H1 (cell line): Measurements from ENCODE around the gene CC2D2A. TPM values are rescaled to one million over a fixed set of nuclear protein-coding genes. Genes with fewer than 3 reads are reported as not detected.
A peak's percentile ranks its signal among the peaks of the same experiment; 100 is the strongest.

Source experiments
- ATF2 ChIP-seq: IDR thresholded peaks from 2 replicates; pipeline ENCODE4 v1.6.1; 2012; ENCODE audit warnings: low read length, inconsistent platforms
- BACH1 ChIP-seq: IDR thresholded peaks from 2 replicates; pipeline ENCODE4 v1.6.1; 2012; ENCODE audit warnings: low read length, improper control_type of control experiment
- BCL11A ChIP-seq, 2 experiments: IDR thresholded peaks; one replicate each; pipeline ENCODE4 v1.6.1; 2011; ENCODE audit warnings: low read depth in 2 of 2, low read length in 2 of 2, mild to moderate bottlenecking in 2 of 2
- CHD1 ChIP-seq: IDR thresholded peaks from 2 replicates; pipeline ENCODE4 v1.6.1; 2012; ENCODE audit warnings: low read depth, low read length, improper control_type of control experiment
- CREB1 ChIP-seq: IDR thresholded peaks from 2 replicates; pipeline ENCODE4 v1.6.1; 2012; ENCODE audit warnings: inconsistent platforms
- CTBP2 ChIP-seq: IDR thresholded peaks from 2 replicates; pipeline ENCODE4 v1.7.0; 2011; ENCODE audit warnings: borderline replicate concordance, mild to moderate bottlenecking, moderate library complexity, mixed read lengths, low read length; ENCODE audit not compliant: insufficient read depth, insufficient read length
- CTCF ChIP-seq, 3 experiments: IDR thresholded peaks; 1 replicate in 2 of 3; 2 replicates in 1 of 3; pipeline versions ENCODE4 v1.5.1 to v1.6.1; 2011; ENCODE audit warnings: low read length in 3 of 3, mild to moderate bottlenecking in 3 of 3, inconsistent platforms in 2 of 3, low read depth in 1 of 3, moderate library complexity in 1 of 3; ENCODE audit not compliant: insufficient read depth in 1 of 3; ENCODE audit errors: control extremely low read depth in 1 of 3
- E2F6 ChIP-seq: IDR thresholded peaks from 2 replicates; pipeline ENCODE4 v1.6.1; 2012; ENCODE audit warnings: inconsistent platforms
- JUN ChIP-seq: IDR thresholded peaks from 2 replicates; pipeline ENCODE4 v1.6.1; 2011; ENCODE audit warnings: low read depth, mild to moderate bottlenecking, improper control_type of control experiment, low read length
- NRF1 ChIP-seq: IDR thresholded peaks from 2 replicates; pipeline ENCODE4 v1.6.1; 2011; ENCODE audit warnings: mild to moderate bottlenecking, low read depth, low read length, improper control_type of control experiment
- SIN3A ChIP-seq, 2 experiments: IDR thresholded peaks in 1 of 2; conservative IDR thresholded peaks in 1 of 2; 2 replicates each; pipeline ENCODE4 v1.6.1; 2011 to 2012; ENCODE audit warnings: low read length in 2 of 2, improper control_type of control experiment in 1 of 2, low read depth in 1 of 2, mild to moderate bottlenecking in 1 of 2
- SRF ChIP-seq: IDR thresholded peaks from 2 replicates; pipeline ENCODE4 v1.6.1; 2011; ENCODE audit warnings: mild to moderate bottlenecking, low read depth, low read length, moderate library complexity
- USF2 ChIP-seq: IDR thresholded peaks from 2 replicates; pipeline ENCODE4 v1.6.1; 2011; ENCODE audit warnings: low read length, improper control_type of control experiment
- polyA plus RNA-seq, 7 experiments: library from polyadenylated mRNA; depleted of rRNA in 3 of 7; stranded (reverse) in 5 of 7; unstranded in 2 of 7; fragments of >200 nt in 5 of 7; fragments of 200-250 nt in 2 of 7; gene quantifications; 1 replicate in 5 of 7; 2 replicates in 1 of 7; 4 replicates in 1 of 7; pipeline versions ENCODE4 v1.2.1 to v1.2.3, GENCODE V29; 2011 to 2013; ENCODE audit warnings: missing spikeins in 2 of 7, mixed read lengths in 2 of 7
- total RNA-seq: library from RNA; stranded (reverse); fragmentation: NEBNext Ultra II Directional; extraction: Animal tissue kit (Norgen Biotek cat#: 25700); gene quantifications from 2 replicates; pipeline ENCODE4 v1.2.1, GENCODE V29; 2021

CC2D2A gene
- total and polyA plus RNA-seq, 2 of the 8 experiments (the other 6 are each of a cell fraction or from before 2014, with no cell fraction given) = 11.0 to 12.2 TPM

GRCh38 chr4:15649914-15650545 is 180.3 kb downstream of the CC2D2A start (continued):
- TF ChIP-seq CTCF (IDR thresholded peaks at IDR 0.05; ENCODE audit: control extremely low read depth in 1 of 3, insufficient read depth in 1 of 3, low read depth in 1 of 3, low read length in 3 of 3) (peak; percentile 19 to 73 (median 71)), SRF (no peak), BACH1 (no peak), USF2 (no peak), CREB1 (no peak), E2F6 (no peak), SIN3A (conservative IDR thresholded peaks at IDR 0.05 in 1 of 2, IDR thresholded peaks at IDR 0.05 in 1 of 2; ENCODE audit: low read depth in 1 of 2, low read length in 2 of 2) (no peak), CTBP2 (no peak), ATF2 (0 out of 2 replicates have a peak, but pooled peaks have one; percentile 28), CHD1 (no peak), NRF1 (no peak), BCL11A (IDR thresholded peaks at IDR 0.05; ENCODE audit: low read depth in 2 of 2, low read length in 2 of 2) (no peak), JUN (no peak)
- TF ChIP-seq, all 59 proteins: peak for 4
